ENCODE results near the gene CNDP2.

DNA sequence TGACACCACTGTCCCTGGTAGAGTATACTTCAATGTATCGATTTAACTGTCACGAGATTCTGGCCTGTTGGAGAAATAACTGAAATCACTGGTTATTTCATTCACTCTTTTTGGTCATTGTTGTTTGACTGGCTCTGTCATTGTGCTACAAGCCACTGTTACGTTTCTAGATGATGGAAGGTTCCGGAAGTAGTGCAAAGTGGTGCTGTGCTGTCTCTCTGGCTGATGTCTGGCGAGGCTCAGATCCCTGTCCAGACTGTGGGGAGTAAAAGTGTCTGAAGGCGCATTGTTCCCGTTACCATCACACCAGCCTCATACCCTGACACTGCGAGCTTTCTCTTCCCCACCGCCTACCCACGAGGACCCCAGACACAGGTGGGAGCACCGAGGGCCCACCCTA lies 49.8 kb downstream of the CNDP2 start:
- TF ChIP-seq CTCF (IDR thresholded peaks at IDR 0.05) (no peak), POLR2A (IDR thresholded peaks at IDR 0.05) (no peak)
